K562 (cell line): ENCODE results near the gene ANAPC5. TPM values are rescaled to one million over a fixed set of nuclear protein-coding genes. Genes with fewer than 3 reads are reported as not detected.

Experiments used
- CHCHD3 ChIP-seq: fragments of 250-450 bp; sonication (Bioruptor Pico); IDR thresholded peaks from 2 replicates; pipeline ENCODE4 v2.1.2; 2022; ENCODE audit warnings: mild to moderate bottlenecking
- EGR1 ChIP-seq: fragments of 450-650 bp; conservative IDR thresholded peaks from 2 replicates; pipeline ENCODE4 v1.6.1; 2017; ENCODE audit warnings: mild to moderate bottlenecking
- ETS2 ChIP-seq: IDR thresholded peaks from 2 replicates; pipeline ENCODE4 v1.6.1; 2016; ENCODE audit warnings: borderline replicate concordance, missing genetic modification characterization, mild to moderate bottlenecking, moderate library complexity, missing compliant biosample characterization; ENCODE audit not compliant: poor library complexity, severe bottlenecking
- ETV6 ChIP-seq, 3 experiments: fragments of 150-350 bp in 1 of 3; sonication (generic) in 1 of 3; formaldehyde crosslinking in 1 of 3; IDR thresholded peaks; 2 replicates each; pipeline versions ENCODE4 v1.6.1 to v1.8.0; 2014 to 2022; ENCODE audit warnings: borderline replicate concordance in 2 of 3, low read depth in 2 of 3, antibody characterized with exemption in 1 of 3, low read length in 1 of 3, mild to moderate bottlenecking in 1 of 3, missing genetic modification reagents in 1 of 3
- ILF3 ChIP-seq: fragments of 450-650 bp; IDR thresholded peaks from 2 replicates; pipeline ENCODE4 v1.6.1; 2018; ENCODE audit warnings: antibody characterized with exemption, mild to moderate bottlenecking, moderate library complexity, borderline replicate concordance
- ILK ChIP-seq: fragments of 450-650 bp; IDR thresholded peaks from 2 replicates; pipeline ENCODE4 v1.6.1; 2016; ENCODE audit warnings: missing genetic modification characterization, low read depth, mild to moderate bottlenecking, missing compliant biosample characterization, moderate library complexity, borderline replicate concordance
- IRF1 ChIP-seq: sonication (generic); formaldehyde crosslinking; IDR thresholded peaks from 2 replicates; pipeline ENCODE4 v1.8.0; 2022; ENCODE audit warnings: missing genetic modification reagents, mild to moderate bottlenecking, borderline replicate concordance
- PTRF ChIP-seq: fragments of 450-650 bp; IDR thresholded peaks from 2 replicates; pipeline ENCODE4 v1.6.1; 2016; ENCODE audit warnings: mild to moderate bottlenecking, missing genetic modification characterization, missing compliant biosample characterization
- RBM22 ChIP-seq: fragments of 200-400 bp; formaldehyde crosslinking; IDR thresholded peaks from 2 replicates; pipeline ENCODE4 v1.6.1; 2018; ENCODE audit warnings: low read length, low read depth; ENCODE audit not compliant: poor library complexity, severe bottlenecking
- RERE ChIP-seq: sonication (generic); formaldehyde crosslinking; IDR thresholded peaks from 2 replicates; pipeline ENCODE4 v1.8.0; 2023; ENCODE audit warnings: missing genetic modification reagents, mild to moderate bottlenecking, borderline replicate concordance
- SMAD3 ChIP-seq: fragments of 450-650 bp; formaldehyde crosslinking; conservative IDR thresholded peaks from 2 replicates; pipeline ENCODE4 v1.4.0; 2020; ENCODE audit warnings: mild to moderate bottlenecking
- SMARCA4 ChIP-seq: fragments of 450-650 bp; IDR thresholded peaks from 2 replicates; pipeline ENCODE4 v1.6.1; 2016
- STAT5B ChIP-seq: fragments of 250-450 bp; sonication (Bioruptor Pico); IDR thresholded peaks from 2 replicates; pipeline ENCODE4 v1.8.0; 2021; ENCODE audit warnings: mild to moderate bottlenecking, inconsistent platforms
- ZBTB43 ChIP-seq: sonication (generic); formaldehyde crosslinking; IDR thresholded peaks from 2 replicates; pipeline ENCODE4 v1.8.0; 2023; ENCODE audit warnings: mild to moderate bottlenecking, missing genetic modification reagents
- ZC3H8 ChIP-seq: fragments of 450-650 bp; IDR thresholded peaks from 2 replicates; pipeline ENCODE4 v1.6.1; 2017
- ZHX1 ChIP-seq: fragments of 150-350 bp; conservative IDR thresholded peaks from 2 replicates; pipeline ENCODE4 v1.6.1; 2014; ENCODE audit warnings: low read length
- polyA plus RNA-seq, 8 experiments: library from polyadenylated mRNA; depleted of rRNA in 4 of 8; stranded (reverse) in 5 of 8; unstranded in 3 of 8; fragments of >200 nt; fragmentation: Nextera tagmentation in 2 of 8; fragmentation: Illumina TruSeq in 1 of 8; extraction: Ambion mirVana in 2 of 8; extraction: Trizol in 1 of 8; gene quantifications; 2 replicates each; pipeline versions ENCODE4 v1.2.1 to v1.2.3, GENCODE V29; 2011 to 2014; ENCODE audit warnings: inconsistent platforms in 1 of 8, missing spikeins in 1 of 8
- total RNA-seq, 7 experiments: library from RNA; depleted of rRNA in 6 of 7; stranded (reverse); fragments of >200 nt in 6 of 7; fragmentation: Illumina TruSeq in 2 of 7; extraction: Trizol in 2 of 7; gene quantifications; 2 replicates each; pipeline versions ENCODE4 v1.2.1 to v1.2.3, GENCODE V29; 2011 to 2021; ENCODE audit warnings: low replicate concordance in 1 of 7

The ANAPC5 gene
- total and polyA plus RNA-seq, 9 of the 15 experiments (the other 6 are each of a cell fraction or from before 2014, with no cell fraction given), result 136 to 315 (median 197) TPM

- no peak for TF ChIP-seq STAT5B (CRISPR knock-in tag)
- no peak for TF ChIP-seq SMAD3 (CRISPR knock-in tag)
- TF ChIP-seq CHCHD3 (CRISPR knock-in tag), result no peak
- TF ChIP-seq ILK (tag), result no peak
- peak; percentile 74 for TF ChIP-seq EGR1
- TF ChIP-seq RBM22, result peak; percentile 41
- TF ChIP-seq ZHX1, result no peak; the same call in 1 of the 2 replicates
- TF ChIP-seq ETS2 (tag), result no peak
- no peak for TF ChIP-seq ILF3
- no peak; a peak in 1 of 4 replicates for TF ChIP-seq ETV6 (IDR thresholded peaks at IDR 0.05; ENCODE audit: borderline replicate concordance in 1 of 2, low read depth in 2 of 2, low read length in 1 of 2)
- no peak for TF ChIP-seq ETV6 (CRISPR knock-in tag; IDR thresholded peaks at IDR 0.05; ENCODE audit: borderline replicate concordance)
- no peak for TF ChIP-seq ZBTB43 (CRISPR knock-in tag)
- no peak for TF ChIP-seq RERE
- no peak for TF ChIP-seq ZC3H8
- no peak for TF ChIP-seq PTRF (tag)
- no peak for TF ChIP-seq IRF1 (CRISPR knock-in tag)
- no peak for TF ChIP-seq SMARCA4
Measured at GRCh38 chr12:121351820-121352681, at the start of gene ANAPC5 (continued).
